ENCODE data around the gene TOR3A. TPM values are rescaled to one million over a fixed set of nuclear protein-coding genes. Genes with fewer than 3 reads are reported as not detected.

The TOR3A gene
- total and polyA plus RNA-seq, 3 donors from 2014 or later = 10.1 to 17.6 (median 16.3) TPM

DNA sequence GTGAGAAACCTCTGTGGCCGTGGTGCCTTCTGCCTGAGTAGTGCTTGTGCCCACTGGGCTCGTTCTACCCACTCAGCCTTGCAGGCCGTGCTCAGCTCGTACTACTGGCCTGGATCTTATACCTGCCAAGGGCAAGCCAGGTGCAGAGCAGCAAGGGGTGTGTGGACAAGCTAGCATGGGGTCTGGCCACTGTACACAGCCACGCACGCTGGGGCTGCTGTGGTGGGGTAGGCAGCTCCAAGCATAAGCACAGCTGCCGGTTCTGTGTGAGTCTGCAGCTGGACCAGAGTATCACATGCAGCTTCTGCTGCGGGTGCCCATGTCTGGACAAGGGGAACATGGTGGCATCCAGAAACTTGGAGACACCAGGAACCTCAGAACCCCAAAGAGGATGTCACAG is 39.8 kb upstream of the TOR3A start:
- TF ChIP-seq, protein P1, sequence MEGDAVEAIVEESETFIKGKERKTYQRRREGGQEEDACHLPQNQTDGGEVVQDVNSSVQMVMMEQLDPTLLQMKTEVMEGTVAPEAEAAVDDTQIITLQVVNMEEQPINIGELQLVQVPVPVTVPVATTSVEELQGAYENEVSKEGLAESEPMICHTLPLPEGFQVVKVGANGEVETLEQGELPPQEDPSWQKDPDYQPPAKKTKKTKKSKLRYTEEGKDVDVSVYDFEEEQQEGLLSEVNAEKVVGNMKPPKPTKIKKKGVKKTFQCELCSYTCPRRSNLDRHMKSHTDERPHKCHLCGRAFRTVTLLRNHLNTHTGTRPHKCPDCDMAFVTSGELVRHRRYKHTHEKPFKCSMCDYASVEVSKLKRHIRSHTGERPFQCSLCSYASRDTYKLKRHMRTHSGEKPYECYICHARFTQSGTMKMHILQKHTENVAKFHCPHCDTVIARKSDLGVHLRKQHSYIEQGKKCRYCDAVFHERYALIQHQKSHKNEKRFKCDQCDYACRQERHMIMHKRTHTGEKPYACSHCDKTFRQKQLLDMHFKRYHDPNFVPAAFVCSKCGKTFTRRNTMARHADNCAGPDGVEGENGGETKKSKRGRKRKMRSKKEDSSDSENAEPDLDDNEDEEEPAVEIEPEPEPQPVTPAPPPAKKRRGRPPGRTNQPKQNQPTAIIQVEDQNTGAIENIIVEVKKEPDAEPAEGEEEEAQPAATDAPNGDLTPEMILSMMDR (IDR thresholded peaks at IDR 0.05) = no peak
- TF ChIP-seq POLR2A (IDR thresholded peaks at IDR 0.05) = no peak
- Histone ChIP-seq H3K4me3 (no peak overlapping the region), H3K27ac (no peak overlapping the region), H3K36me3 (ENCODE audit: low read depth, missing control alignments) (no peaks in the 10 kb centered on the region), H3K27me3 (no peaks in the 10 kb centered on the region), H3K4me1 (peaks cover 20% of the 10 kb centered on the region), H3K9me3 (no peaks in the 10 kb centered on the region)
- intact Hi-C loops (cut with DNase I; ENCODE audit: low total_unique reads) = no loop called here
- WGBS, 2 donors = 67 to 92% methylated on average over 4 to 8 of the region's 8 CpGs
- DNase-seq = no peak

DNA sequence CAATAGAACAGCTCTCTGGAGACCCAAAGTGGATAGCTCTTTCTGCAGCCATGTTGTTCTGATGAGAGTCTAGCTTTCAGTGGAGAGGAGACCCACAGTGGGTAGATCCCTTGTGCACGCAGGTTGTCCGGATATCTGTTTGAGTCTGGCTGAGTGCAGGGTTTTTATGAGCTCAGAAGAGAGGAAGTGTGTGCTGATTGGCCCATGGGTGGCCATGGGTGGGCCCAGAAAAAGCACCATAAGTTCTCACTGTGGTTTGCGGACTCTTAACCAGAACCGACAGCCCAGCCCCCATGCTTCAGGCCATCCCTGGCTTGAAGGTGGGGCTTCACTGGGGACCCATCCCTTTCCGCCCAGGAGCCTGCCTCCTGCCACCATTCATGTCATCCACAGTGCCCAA is 39.2 kb upstream of the TOR3A start:
- peaks cover 18% of the 10 kb centered on the region for H3K4me1 ChIP-seq
- no peak overlapping the region for H3K4me3 ChIP-seq
- TF ChIP-seq POLR2A (IDR thresholded peaks at IDR 0.05) = no peak
- TF ChIP-seq, protein P1 (IDR thresholded peaks at IDR 0.05) = no peak
- no peak overlapping the region for H3K27ac ChIP-seq
- 99 to 100% methylated on average over 2 to 5 of the region's 5 CpGs for WGBS, 2 donors
- H3K9me3 ChIP-seq = no peaks in the 10 kb centered on the region
- intact Hi-C loops (cut with DNase I; ENCODE audit: low total_unique reads) = no loop called here
- DNase-seq = no peak
- no peaks in the 10 kb centered on the region for H3K27me3 ChIP-seq
- no peaks in the 10 kb centered on the region for H3K36me3 ChIP-seq (ENCODE audit: low read depth, missing control alignments)

DNA sequence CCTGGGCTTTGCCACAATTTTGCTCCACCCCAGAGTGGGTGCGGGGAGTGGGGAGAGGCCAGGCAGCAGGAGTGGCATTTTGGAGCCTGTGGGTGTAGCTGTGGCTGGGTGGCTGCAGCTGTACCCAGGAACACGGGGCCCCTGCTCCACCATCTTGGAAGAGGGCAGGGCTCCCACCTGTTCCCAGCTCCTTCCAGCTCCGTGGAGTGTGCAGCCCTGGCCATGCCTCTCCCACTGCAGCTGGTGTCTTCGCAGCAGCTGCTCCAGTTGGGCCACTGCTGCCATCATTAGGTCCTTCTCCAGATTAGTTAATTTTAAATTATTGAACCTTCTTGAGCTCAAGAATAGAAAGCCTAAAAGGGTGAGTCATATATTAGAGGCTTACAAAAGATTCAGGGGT is 38.6 kb upstream of the TOR3A start:
- Histone ChIP-seq H3K27ac (no peak overlapping the region), H3K36me3 (ENCODE audit: low read depth, missing control alignments) (no peaks in the 10 kb centered on the region), H3K4me1 (peaks cover 13% of the 10 kb centered on the region), H3K9me3 (no peaks in the 10 kb centered on the region), H3K27me3 (no peaks in the 10 kb centered on the region), H3K4me3 (no peak overlapping the region)
- TF ChIP-seq POLR2A (IDR thresholded peaks at IDR 0.05) = no peak
- TF ChIP-seq, protein P1 (IDR thresholded peaks at IDR 0.05) = no peak
- WGBS, 2 donors = 91 to 94% methylated on average over 2 to 4 of the region's 4 CpGs
- DNase-seq = no peak
- intact Hi-C loops (cut with DNase I; ENCODE audit: low total_unique reads) = no loop called here

DNA sequence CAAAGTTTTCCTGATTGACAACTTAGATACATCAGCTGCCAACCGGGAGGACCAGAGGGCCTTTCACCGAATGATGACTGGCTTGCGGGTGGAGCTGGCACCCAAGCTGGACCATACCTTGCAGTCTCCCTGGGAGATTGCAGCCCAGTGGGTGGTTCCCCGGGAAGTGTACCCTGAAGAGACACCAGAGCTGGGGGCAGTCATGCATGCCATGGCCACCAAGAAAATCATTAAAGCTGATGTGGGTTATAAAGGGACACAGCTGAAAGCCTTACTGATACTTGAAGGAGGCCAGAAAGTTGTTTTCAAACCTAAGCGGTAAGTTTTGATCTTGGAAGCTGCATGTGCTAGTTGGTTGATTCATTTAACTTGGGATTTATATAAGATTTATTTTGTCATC is 38.0 kb upstream of the TOR3A start:
- no peak for TF ChIP-seq POLR2A (IDR thresholded peaks at IDR 0.05)
- TF ChIP-seq, protein P1 (IDR thresholded peaks at IDR 0.05) = no peak
- Histone ChIP-seq H3K27ac (no peak overlapping the region), H3K9me3 (no peaks in the 10 kb centered on the region), H3K4me1 (peaks cover 8% of the 10 kb centered on the region), H3K27me3 (no peaks in the 10 kb centered on the region), H3K36me3 (ENCODE audit: low read depth, missing control alignments) (no peaks in the 10 kb centered on the region), H3K4me3 (no peak overlapping the region)
- 94 to 96% methylated on average over 5 of the region's 5 CpGs for WGBS, 2 donors
- DNase-seq = no peak
- intact Hi-C loops (cut with DNase I; ENCODE audit: low total_unique reads) = no loop called here

DNA sequence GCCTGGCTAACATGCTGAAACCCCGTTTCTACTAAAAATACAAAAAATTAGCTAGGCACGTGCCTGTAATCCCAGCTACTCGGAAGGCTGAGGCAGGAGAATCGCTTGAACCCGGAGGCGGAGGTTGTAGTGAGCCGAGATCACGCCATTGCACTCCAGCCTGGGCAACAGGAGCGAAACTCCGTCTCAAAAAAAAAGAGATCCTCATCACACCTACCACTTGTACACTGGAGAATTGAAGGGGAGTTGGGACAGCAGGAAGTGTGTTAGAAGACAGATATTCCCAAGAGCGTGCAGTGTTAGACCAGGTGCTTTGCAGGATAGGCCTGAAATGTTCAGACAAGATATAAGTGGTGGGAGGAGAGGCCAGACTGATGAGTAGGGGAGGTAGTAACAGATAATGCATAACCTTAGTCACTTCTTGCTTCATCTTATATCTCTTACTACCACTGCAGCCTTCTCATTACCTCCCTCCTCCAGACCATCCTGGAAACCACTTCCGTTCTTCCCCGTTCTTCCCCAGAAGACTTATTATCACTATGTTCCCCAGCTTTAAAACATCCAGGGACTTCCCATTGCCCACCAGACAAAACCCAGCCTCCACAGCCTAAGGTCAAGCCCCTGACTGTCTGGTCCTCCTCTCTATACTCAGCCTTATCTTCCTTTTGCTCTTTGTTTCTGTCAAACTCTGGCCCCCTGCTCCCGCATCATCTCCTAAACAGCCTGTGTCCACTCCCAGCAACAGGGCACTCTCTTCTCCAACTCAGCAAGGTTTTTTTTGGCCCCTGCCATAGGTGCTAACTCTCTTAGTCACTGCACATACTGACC is 34.8 kb upstream of the TOR3A start:
- no peak overlapping the region for H3K27ac ChIP-seq
- intact Hi-C loops (cut with DNase I; ENCODE audit: low total_unique reads) = no loop called here
- H3K36me3 ChIP-seq (ENCODE audit: low read depth, missing control alignments) = no peaks in the 10 kb centered on the region

More for the DNA sequence above, 34.8 kb upstream of the TOR3A start:
- no peak for TF ChIP-seq POLR2A (IDR thresholded peaks at IDR 0.05)
- H3K4me1 ChIP-seq = no peaks in the 10 kb centered on the region
- 81 to 89% methylated on average over 14 of the region's 14 CpGs for WGBS, 2 donors
- H3K4me3 ChIP-seq = no peak overlapping the region
- DNase-seq = no peak
- no peaks in the 10 kb centered on the region for H3K27me3 ChIP-seq
- H3K9me3 ChIP-seq = no peaks in the 10 kb centered on the region

Data from testis (tissue), 3 donors.